Measurements from ENCODE around the gene CHST13.

CHST13 gene

DNA sequence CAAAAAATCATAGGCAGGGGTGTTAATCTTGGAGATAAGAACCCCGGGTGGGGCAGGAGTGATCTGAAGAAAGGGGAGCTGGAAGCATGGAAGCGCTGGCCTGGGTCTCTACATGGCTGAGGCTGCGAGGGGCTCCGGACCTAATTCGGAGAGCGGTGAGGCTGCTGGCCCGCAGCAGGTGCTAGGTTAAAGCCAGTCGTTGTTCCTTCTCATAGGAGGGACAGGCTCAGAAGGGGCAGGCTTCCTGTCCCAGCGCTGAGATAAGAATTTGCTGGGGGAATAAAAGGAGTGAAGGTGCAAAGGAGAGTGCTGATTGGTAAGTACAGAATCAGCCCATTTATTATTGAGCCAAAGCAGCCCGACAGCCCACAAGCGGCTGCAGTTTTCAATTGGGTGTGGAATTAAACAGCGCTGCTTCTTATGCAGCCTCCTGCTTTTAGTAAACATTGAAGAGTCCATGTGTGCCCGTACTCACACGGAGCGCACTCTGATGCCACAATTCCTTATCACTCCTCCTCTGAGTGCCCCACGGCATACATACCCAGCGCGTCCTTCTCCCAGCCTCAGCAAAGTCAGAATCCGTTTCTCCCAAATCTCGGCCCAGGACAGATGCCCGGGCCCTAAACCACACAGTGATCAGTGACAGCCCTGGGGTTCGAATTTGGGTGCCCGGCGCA lies 17.1 kb downstream of the CHST13 start:
- DNase-seq (no peak), ATAC-seq (no peak)

DNA sequence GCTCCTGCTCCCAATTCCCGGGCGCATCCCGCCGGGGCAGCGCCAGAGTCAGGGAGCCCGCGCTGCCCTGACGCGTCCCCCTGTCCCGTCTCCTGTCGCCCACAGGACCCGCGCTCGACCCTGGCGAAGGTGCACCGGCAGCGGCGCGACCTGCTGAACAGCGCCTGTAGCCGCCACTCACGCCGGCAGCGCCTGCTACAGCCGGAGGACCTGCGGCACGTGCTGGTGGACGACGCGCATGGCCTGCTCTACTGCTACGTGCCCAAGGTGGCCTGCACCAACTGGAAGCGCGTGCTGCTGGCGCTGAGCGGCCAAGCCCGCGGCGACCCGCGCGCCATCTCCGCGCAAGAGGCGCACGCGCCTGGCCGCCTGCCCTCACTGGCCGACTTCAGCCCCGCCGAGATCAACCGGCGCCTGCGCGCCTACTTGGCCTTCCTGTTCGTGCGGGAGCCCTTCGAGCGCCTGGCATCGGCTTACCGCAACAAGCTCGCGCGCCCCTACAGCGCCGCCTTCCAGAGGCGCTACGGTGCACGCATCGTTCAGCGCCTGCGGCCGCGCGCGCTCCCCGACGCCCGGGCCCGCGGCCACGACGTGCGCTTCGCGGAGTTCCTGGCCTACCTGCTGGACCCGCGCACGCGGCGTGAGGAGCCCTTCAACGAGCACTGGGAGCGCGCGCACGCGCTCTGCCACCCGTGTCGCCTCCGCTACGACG lies 17.8 kb downstream of the CHST13 start:
- ATAC-seq (no peak), DNase-seq (no peak)

DNA sequence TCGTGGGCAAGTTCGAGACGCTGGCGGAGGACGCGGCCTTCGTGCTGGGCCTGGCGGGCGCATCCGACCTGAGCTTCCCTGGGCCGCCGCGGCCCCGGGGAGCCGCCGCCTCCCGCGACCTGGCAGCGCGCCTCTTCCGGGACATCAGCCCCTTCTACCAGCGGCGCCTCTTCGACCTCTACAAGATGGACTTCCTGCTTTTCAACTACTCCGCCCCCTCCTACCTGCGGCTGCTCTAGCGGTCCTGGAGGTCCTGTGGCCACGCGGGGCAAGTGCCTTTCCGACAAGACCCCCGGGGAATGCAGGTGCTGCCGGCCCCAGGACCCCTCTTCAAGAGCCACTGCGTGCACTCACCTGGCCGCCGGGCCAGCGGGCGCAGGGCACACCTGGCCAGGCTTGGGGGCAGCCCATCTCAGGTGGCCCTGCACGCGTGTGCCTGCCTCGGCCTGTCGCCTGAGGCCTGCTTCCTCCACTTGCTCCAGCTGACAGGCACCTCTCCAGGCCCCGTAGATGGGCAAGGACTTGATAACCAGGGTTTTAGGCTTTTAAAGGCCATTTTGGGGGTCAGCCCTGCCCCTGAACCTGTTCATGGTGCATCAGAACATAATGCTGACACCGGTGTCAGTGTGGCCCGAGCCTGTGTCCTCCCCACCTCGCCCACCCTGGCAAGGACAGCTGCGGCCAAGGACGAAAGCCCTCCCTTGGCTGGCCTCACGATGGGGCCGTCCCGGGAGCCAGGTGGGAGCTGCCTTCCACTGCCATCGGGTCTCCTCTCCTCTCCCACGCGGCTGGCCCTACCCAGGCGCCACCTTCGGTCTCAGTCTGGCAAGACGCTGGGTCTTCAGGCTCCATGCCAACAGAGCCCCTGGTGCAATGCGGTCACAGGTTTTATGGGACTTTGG lies 18.6 kb downstream of the CHST13 start:
- ATAC-seq (no peak), DNase-seq (no peak)

DNA sequence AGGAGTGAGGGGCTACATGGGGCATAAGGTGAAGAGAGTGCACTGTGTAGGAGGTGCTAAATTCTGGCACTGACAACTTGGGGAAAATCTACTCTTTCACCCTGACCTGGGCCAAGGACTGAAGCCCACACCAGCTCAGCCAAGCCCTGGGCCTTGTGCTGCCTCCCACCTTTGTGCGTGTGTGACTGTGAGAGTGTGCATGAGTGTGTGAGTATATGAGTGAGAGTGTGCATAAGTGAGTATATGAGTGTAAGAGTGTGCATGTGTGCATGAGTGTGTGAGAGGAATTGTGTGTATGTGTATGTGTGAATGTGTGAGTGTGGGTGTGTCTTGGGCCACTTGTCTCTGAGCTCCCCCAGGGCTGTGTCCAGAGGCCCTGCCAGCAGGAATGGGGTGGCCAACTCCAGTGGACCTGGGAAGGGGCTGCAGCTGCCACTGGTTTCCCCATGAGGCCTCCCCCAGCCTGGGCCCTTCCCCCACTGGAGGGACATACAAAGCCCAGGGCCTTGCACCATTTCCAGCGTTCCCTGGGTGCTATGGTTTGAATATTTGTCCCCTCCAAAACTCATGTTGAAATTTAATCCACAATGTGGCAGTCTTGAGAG lies 19.6 kb downstream of the CHST13 start:
- DNase-seq (no peak), ATAC-seq (no peak)

DNA sequence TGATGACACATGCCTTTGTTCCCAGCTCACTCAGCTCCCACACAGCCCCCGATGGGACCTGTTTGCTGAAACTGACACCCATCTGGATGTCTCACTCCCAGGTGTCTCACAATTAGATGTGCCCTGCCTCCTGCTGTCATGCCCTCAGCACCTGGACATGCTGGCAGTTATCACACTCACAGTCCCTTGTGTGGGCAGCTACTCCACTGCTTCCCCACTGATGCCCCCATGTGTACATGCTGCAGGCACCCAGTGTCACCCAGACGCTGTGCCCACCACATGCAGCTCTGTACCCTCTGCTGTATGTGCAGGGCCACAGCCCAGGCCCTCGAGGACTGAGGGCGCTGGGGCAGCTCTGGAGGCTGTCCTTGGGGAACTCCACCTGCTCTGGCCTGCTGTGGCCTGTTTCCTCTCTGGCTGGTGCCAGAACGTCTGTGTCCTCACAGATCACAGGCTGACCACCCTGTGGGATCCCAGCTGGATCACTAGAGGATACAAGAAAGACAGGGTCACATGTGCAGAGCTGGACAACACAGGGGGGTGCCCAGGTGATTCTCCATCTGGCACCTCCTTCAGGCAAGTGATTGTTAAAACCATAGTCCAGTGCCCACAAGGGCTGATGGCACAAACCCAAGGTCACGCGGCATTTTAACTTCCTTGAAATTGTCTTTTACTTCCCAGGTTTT lies 20.8 kb downstream of the CHST13 start:
- no peak for DNase-seq
- ATAC-seq = no peak

DNA sequence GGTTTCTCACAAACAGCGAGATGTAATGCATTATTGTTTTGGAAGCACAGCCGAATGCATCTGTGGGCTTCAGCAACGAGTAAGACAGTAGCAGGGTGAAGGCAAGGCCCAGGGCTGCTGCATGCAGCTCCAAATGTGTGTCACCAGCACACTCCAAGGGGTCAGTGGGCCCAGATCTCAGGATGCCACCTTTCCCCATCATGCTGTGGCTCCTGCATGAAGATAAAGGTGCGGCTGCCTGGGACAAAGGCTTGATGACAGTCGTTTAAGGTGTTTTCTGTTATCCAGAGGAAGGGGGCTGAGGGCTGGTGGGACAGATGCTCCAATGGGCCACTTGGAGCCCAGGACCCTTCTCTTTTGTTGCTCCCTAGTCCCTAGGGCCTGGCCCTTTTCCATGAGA lies 21.6 kb downstream of the CHST13 start:
- ATAC-seq = no peak
- DNase-seq = no peak

DNA sequence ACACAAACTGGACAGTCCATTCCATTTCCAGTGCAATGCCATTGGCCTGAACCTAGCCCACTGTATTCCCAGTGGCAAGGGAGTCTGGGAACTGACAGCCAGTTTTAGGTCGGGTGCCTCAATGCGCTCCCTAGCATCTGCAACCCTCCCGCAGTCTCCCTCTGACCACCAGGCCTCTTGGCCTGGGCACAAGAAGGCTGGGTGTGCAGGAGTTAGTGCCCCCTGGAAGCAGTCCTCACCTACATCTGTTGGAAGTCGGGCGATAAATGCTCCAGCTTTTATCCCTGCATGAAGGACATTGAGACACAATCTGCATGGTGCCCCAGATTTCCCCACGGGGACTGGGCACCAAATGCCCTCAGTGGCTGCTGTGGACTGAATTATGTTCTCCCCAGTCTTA lies 22.1 kb downstream of the CHST13 start:
- ATAC-seq (no peak), DNase-seq (no peak)

DNA sequence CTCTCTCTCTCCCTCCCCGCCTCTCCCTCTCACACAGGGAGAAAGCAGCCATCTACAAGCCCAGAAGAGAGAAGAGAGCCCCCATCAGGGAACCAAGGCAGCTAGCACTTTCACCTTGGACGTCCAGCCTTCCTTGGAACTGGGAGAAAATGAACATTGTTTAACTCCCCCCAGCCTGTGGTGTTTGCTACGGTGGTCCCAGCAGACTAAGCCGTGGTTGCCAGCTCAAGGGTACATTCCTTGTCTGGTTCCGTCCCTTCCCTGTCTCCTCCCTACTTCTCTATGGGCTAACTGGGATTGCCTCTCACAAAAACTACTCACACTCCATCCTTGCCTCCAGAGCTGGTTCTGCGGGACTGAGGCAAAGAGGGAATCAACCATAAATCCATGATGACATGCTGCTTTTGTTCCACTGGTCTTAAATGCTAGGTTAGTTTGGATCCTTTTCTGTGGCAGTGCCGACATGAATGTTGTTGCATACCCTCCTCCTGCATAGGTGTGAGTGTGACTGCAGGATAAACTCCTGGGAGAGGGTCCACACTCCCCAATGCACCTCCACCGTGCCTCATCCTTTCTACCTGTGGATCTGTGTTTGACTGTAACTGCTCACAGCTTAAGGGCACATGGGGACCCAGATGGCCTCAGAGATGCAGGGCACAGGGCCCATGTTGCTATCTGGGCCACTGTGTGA lies 22.7 kb downstream of the CHST13 start:
- ATAC-seq (no peak), DNase-seq (no peak)

DNA sequence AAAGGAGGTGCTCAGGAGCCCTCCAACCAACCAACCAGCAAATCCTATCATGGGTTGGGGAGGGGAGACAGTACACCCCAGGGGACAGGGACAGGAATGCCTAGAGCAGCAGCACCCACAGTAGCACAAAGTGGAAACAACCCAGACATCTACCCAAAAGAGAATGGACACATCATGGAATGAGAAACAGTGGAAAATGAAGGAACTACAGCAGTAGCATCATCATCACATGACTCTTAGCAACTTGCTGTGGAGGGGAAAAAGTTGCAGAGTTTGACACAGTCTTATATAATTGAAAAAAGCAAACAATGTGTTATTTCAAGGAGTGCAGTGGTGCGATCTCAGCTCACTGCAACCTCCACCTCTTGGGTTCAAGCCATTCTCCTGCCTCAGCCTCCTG lies 23.8 kb downstream of the CHST13 start:
- ATAC-seq = no peak

DNA sequence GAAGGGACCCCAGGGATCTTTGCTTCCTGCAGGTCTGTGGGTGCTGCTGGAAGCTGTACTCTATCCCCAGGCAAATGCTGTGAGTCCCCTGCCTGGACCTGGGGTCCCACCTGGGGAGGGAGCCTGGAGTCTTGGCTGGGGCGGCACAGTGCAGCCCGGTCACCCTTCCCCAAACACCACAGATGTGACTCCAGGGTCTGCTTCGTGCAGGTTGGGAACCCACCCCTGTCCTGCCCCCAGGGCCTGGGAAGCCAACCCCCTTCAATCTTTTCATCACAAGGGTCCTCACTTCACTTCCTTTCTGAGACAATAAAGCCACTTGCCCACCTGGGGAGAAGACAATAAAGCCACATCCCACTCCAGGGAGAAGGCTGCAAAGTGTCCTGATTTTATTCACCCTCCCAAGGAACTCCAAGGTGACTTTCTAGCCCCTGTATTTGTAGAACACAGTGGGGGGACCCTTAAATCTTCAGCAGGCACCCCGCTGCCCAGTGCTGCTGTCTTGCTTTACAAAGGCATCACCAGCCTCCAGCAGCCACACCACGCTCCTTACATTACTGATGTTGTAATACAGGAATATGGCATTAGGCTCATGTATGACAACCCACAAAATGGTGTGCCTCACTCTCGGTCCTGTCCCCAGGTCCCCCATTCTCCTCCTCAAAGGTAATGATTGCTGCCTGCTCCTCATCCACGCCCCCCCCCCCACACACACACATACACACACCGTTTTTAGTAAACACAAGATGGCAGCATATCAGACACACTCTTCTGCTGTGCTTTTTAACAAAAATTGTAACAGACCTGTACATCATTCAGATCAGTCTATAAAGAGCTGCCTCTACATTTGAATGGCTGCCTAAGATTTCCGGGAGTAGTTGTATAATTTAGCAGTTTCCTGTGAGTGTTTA lies 24.9 kb downstream of the CHST13 start:
- DNase-seq (no peak), ATAC-seq (no peak)

More for the DNA sequence above, 23.8 kb downstream of the CHST13 start:
- DNase-seq = no peak

DNA sequence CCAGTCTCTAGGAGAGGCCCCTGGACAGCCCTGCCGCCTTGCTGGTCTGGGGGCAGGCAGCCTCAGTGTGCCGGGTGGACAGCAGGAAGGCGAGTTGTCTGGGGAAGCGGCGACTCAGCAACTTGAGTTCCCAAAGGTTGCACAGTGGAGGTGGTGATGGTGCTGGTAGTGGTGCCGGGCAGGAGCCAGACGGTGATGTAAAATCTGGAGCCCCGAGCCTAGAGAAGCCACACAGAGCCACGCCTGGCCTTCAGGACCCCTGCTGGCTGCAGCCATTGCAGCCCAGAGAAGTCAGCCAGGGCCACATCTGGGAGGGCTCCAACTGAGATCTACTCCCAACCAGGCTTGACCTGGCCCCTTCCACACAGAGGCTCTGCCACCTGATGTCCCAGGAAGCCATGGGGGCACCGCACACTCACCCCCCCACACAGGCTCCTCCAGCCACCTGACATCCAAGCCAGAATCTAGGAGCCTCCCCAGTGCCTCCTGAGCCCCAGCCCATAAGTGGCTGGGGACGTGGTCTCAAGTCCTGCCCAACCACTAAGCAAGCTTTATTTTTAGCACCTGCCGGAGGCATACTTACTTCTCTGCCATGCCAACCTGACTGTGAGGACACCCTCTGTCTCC lies 26.0 kb downstream of the CHST13 start:
- no peak for DNase-seq
- ATAC-seq = no peak

DNA sequence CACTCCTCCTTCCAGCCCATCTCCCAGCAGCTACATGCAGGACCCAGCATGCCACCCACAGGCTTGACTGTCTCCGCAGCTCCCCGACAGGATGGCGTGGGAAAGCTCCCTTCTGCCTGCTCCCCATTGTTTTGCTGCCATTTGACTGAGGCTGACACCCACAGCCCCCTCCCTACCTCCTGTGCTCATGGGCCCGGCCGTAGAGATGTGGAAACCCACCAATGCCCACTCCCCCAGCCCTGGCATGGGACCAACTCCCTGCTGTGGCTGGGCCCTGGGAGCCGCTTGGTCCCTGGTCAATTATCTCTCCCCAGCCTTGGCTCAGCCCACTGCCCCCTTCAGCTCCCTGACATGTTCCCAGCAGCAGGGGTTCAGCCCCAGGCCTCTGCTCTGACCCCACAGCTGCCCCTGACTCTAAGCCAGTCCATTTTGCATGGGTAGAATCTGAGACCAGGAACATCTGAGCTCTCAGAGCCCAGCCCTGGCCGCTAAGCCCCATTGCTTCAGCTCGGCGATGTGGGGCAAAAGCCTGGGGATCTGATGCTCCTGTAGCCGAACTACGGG lies 26.6 kb downstream of the CHST13 start:
- DNase-seq = no peak
- ATAC-seq = no peak

DNA sequence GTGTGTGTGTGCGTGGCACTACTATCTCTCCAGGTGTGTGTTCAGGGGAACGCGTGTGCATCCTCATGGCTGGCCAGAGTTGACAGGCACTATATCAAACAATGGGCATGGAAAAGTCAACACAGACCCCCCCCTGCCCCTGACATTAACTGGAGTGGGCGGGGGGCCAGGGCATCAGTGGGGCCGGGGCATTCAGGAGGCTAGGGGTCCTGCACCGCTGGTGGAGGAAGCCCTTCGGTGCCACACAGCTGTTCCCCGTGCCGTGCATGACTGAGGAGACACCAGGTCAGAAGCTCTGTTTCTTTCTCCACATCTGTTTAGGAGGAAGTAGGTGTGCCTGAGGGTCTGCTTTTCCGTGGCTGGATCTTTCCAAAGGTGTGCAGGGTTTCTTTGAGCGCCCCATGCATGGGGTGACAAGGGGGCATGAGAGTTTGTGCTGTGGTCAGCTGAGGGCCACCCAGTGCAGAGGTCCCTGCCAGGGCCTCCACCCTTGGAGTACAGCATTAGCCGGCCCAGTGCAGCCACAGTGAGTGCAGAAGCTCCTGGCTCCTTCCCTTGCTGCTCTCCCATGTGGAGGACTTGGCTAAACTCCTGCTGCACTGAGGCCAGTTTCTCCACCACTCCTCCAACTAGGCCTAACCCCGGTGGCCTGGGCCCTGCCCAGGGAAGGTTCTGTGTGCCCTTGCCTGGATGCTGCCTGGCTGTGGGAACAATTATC lies 27.3 kb downstream of the CHST13 start:
- DNase-seq = no peak
- ATAC-seq = no peak

DNA sequence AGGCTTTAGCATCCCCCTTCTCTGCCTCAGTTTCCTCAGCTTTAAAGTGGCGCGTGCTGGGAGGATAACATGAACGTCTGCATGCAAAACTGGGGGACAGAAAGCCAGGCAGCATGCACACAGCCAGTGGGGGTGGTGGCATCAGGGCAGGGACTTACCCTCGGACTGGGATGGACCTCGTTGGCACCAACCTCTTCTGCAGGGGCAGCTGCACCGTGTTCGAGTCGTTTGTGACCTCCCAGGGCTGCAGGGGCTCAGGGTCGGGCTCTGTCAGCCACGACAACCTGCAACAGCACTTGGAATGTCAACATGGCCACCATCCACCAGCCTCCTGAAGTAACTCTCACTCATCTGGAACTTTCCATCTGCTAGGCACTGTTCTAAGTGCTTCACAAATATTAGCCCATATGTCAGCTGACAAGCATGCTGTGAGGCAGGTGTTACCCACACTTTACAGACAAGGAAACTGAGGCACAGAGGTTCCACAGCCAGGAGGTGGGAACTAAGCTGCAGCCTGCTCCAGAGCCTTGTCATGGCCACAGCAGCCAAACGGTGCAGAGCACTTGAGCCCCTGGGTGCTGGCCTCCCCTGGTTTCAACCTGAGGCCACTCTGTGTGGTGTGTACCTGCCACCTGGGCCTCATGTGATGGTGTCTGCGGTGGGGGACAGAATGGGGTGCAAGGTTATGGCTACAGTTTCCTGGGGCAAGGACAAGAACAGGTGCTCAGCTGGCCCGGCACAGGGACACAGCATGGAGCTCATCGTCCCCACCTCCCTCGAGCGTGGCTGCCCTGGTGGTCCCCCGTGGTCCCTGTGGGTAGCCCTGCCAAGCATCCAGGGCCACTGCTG lies 28.1 kb downstream of the CHST13 start:
- ATAC-seq (no peak), DNase-seq (no peak)

DNA sequence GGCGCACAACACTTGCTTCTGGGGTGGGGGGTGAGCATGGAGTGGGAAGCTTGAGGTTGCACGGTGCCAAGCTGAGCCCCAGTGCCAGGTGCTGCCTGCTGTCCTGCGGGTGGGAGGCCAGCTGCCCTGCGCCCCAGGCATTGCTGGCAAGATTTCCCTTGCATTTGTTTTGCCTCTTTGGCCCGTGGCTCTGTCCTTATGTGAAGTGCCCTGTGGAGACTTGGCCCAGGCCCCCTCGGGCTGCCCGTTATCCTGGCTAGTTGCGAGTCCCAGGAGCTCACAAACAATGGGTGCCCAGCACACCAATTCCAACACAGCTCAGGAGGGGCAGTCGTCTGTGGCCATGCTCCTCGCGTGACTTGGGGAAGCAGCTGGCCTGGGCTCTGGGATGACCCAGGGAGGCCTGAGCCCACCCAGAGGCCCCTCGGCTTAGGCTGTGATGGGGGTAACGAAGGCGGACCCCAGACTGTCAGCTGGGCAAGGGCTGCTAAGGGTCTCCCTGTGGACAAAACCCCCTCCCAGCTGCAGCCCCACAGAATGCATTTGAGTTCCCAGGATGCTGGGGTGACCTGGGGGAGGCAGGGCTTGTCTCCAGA lies 28.8 kb downstream of the CHST13 start:
- ATAC-seq (no peak), DNase-seq (no peak)

DNA sequence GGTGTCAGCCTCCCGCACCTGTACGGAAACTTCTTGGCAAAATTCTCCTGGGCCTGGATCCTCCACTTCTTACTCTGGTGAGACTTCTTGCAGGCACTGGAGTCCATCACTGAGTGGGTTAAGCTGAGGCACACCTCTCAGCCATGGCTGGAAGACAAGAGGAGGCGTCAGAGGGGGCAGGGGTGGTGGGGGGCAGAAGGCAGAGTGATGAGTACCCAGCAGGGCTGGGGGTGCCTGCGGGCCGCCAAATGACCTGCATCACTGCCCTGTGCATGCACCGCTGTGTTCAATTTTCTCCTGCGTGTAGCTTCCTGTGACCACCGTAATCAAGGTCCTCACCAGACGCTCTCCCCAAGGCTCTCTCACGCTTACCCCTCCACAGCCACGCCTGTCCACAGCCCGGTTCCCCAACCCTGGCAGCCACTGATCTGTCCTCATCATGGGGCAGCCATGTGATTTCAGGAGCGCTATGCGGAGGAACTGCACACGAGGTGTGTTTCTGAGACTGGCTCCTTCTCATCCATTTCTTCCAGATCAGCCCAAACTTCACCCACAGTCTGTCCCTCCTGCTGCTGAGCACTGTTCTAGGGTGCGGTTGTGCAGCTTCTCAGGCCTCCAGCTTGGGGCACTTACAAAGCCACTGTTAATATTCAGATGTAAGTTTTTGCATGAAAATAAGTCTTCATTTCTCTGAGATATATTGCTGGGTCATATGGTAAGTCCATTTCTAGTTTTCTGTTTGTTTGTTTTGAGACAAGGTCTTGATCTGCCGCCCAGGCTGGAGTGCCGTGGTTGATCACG lies 29.5 kb downstream of the CHST13 start:
- DNase-seq (no peak), ATAC-seq (no peak)

All from stimulated activated naive CD8-positive, alpha-beta T cell treated with anti-CD3 and anti-CD28 coated beads, Interleukin-15, Interleukin-2, amounts not matched to agents 100 U/mL and 50 U/mL, for 24 hours (primary cell).